ENCODE measurements around the gene MNX1.

MNX1 gene

GRCh38 chr7:156975620-156976019, 34.8 kb downstream of the MNX1 start:
- no peak for DNase-seq (ENCODE audit: low read depth, low spot score)

- DNase-seq (ENCODE audit: low read depth, low spot score): no peak
Observed at GRCh38 chr7:156969972-156970420, 40.5 kb downstream of the MNX1 start.

GRCh38 chr7:156968183-156968582, 42.3 kb downstream of the MNX1 start:
- no peak for DNase-seq (ENCODE audit: low read depth, low spot score)

GRCh38 chr7:156966387-156966786, 44.1 kb downstream of the MNX1 start:
- no peak for DNase-seq (ENCODE audit: low read depth, low spot score)

- no peak for DNase-seq (ENCODE audit: low read depth, low spot score)
Observed at GRCh38 chr7:156964971-156965370, 45.5 kb downstream of the MNX1 start.

- DNase-seq (ENCODE audit: low read depth, low spot score): no peak
Observed at GRCh38 chr7:156963472-156963871, 47.0 kb downstream of the MNX1 start.

- DNase-seq (ENCODE audit: low read depth, low spot score): no peak
Observed at GRCh38 chr7:156962897-156963296, 47.6 kb downstream of the MNX1 start.

GRCh38 chr7:156962145-156962544, 48.3 kb downstream of the MNX1 start:
- no peak for DNase-seq (ENCODE audit: low read depth, low spot score)

- no peak for DNase-seq (ENCODE audit: low read depth, low spot score)
Observed at GRCh38 chr7:156956727-156957126, 53.7 kb downstream of the MNX1 start.

- DNase-seq (ENCODE audit: low read depth, low spot score): no peak
Observed at GRCh38 chr7:156954941-156955340, 55.5 kb downstream of the MNX1 start.

Data from activated naive CD8-positive, alpha-beta T cell treated with anti-CD3 and anti-CD28 coated beads, Interleukin-2, amount 50 U/mL, for 16 hours (primary cell).